ENCODE data around the gene C11orf86.

DNA sequence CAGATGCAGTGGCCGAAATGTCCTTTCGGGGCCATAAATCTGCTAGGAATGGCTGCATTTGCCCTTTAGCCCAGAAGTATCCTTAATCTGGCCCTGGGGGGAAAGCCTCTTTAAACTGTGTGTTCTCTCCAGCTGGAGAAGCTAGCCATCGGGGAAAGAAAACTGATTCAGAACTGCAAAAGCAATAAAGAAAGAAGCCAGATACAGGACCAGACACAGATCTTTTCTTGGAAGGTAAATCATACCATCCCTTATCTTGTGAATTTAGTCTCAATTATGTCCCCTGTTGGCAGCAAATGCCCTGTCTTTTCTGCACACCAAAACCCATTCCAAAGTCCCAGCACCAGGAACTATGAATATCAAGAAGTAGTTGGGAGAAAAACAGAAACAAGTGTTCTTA lies 42.6 kb upstream of the C11orf86 start:
- TF ChIP-seq POLR2A (IDR thresholded peaks at IDR 0.05; ENCODE audit: low read depth, low read length) (no peak), POLR2AphosphoS5 (IDR thresholded peaks at IDR 0.05; ENCODE audit: low read depth, low read length) (no peak)
